ENCODE data around the gene KIAA1671. TPM values are rescaled to one million over a fixed set of nuclear protein-coding genes. Genes with fewer than 3 reads are reported as not detected.
"Not testable (repeated sequence)": the region's sequence is repeated elsewhere in the genome, so short reads cannot be mapped to it uniquely, and the experiment has no call there.

The KIAA1671 gene
- total RNA-seq, 1 experiment from 2014 or later = 7.3 TPM

GRCh38 chr22:25186140-25186539 is 233.6 kb downstream of the KIAA1671 start:
- peaks cover 2% of the 10 kb centered on the region for H3K36me3 ChIP-seq (replicated peaks; ENCODE audit: control insufficient read depth, insufficient read depth, low read length)

DNA sequence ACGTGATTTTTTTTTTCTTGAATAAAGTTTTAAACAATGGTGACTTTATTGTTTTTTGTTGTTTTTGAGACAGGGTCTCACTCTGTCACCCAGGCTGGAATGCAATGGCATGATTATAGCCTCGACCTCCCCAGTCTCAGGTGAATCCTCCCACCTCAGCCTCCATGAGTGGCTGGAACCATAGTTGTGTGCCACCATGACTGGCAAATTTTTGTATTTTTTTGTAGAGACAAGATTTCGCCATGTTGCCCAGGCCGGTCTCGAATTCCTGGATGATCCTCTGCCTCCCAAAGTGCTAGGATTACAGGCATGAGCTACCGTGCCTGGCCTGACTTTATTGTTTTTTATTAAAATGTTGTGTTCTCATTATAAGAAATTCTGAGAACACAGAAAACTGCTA is 235.0 kb downstream of the KIAA1671 start:
- peaks cover 3% of the 10 kb centered on the region for H3K36me3 ChIP-seq (replicated peaks; ENCODE audit: control insufficient read depth, insufficient read depth, low read length)
- H3K4me3 ChIP-seq (ENCODE audit: insufficient read depth, low read depth, low read length) = no peak overlapping the region
- no peaks in the 10 kb centered on the region for H3K27me3 ChIP-seq (ENCODE audit: control insufficient read depth, insufficient read depth, low read length)
- no peak for DNase-seq

More at GRCh38 chr22:25186140-25186539, 233.6 kb downstream of the KIAA1671 start:
- DNase-seq = no peak
- Histone ChIP-seq H3K27me3 (ENCODE audit: control insufficient read depth, insufficient read depth, low read length) (no peaks in the 10 kb centered on the region), H3K4me3 (ENCODE audit: insufficient read depth, low read depth, low read length) (no peak overlapping the region)

DNA sequence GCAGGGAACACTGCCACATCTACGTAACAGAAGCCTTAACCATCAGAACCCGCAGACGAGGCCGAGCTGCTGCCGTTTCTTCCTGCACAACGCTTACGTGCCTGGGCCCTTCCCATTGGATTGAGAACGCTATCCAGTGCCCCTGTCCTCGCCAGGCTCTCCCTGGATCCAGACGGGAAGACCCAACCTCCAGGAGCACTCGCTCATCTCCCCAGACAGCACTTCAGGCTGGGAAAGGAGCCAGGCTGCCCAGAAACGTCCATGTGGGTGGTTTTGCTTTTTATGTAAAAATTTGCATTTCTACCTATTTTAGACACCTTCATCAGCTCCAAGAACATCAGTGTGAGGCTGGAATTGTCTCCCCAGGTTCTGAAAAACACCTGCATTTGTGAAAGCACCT is 239.9 kb downstream of the KIAA1671 start:
- H3K27me3 ChIP-seq (ENCODE audit: control insufficient read depth, insufficient read depth, low read length) = no peaks in the 10 kb centered on the region
- no peak for DNase-seq

DNA sequence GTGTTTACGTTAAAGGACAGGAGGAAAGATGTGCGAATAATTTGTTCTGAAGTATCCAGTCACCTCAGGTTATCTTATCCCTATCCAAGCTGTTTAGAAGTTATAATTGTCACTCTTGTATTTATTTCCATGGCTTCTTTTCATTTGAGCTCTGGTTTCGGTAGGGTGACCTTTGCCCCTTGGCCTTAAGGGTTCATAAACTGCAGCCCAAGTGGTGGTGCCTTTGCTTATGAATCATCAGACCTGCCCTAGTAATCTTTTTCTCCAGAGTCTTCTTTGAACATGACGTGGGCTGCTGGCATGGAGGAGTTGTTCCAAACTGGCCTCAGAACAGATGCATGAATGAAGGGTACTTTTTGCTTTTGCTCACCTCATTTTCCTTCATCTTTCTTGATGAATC is 240.6 kb downstream of the KIAA1671 start:
- DNase-seq = no peak
- Histone ChIP-seq H3K36me3 (replicated peaks; ENCODE audit: control insufficient read depth, insufficient read depth, low read length) (peaks cover 1% of the 10 kb centered on the region), H3K4me3 (ENCODE audit: insufficient read depth, low read depth, low read length) (no peak overlapping the region), H3K27me3 (ENCODE audit: control insufficient read depth, insufficient read depth, low read length) (no peaks in the 10 kb centered on the region)

More for the DNA sequence above, 239.9 kb downstream of the KIAA1671 start:
- H3K4me3 ChIP-seq (ENCODE audit: insufficient read depth, low read depth, low read length) = no peak overlapping the region
- H3K36me3 ChIP-seq (replicated peaks; ENCODE audit: control insufficient read depth, insufficient read depth, low read length) = peaks cover 1% of the 10 kb centered on the region

DNA sequence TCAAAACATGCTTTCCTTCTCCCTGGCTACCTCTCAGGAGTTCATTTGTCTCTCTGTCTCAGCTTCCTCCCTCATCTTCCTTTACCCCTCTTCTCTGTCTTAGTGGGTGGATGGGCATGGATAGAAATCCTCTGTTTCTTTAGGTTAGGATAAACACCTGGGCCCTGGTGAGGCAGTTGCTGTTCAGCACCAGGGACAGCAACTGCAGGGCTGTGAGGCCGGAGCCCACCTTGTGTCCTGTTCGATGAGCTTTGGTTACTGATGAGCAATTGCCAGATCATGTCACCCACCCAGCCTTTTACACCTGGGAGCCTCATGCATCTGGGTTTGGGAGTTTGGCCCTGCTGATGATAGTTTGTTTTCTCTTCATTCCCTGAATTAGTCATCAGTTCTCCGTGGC is 241.0 kb downstream of the KIAA1671 start:
- peaks cover 1% of the 10 kb centered on the region for H3K36me3 ChIP-seq (replicated peaks; ENCODE audit: control insufficient read depth, insufficient read depth, low read length)
- H3K27me3 ChIP-seq (ENCODE audit: control insufficient read depth, insufficient read depth, low read length) = no peaks in the 10 kb centered on the region
- H3K4me3 ChIP-seq (ENCODE audit: insufficient read depth, low read depth, low read length) = no peak overlapping the region
- DNase-seq = peak; percentile 84

DNA sequence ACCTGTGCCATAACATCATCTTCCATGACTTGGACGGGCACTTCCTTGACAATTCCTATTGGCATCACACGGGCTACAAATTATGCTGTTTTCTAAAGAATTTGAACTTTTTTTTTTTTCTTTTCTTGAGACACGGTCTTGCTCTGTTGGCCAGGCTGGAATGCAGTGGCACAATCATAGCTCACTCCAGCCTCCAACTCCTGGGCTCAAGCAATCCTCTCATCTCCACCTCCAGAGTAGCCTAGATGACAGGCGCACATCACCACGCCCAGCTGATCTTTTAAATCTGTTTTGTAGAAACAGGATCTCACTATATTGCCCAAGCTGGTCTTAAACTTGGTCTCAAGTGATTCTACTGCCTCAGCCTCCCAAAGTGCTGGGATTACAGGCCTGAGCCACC is 243.8 kb downstream of the KIAA1671 start:
- Histone ChIP-seq H3K27me3 (ENCODE audit: control insufficient read depth, insufficient read depth, low read length) (no peaks in the 10 kb centered on the region), H3K4me3 (ENCODE audit: insufficient read depth, low read depth, low read length) (no peak overlapping the region), H3K36me3 (replicated peaks; ENCODE audit: control insufficient read depth, insufficient read depth, low read length) (peaks cover 1% of the 10 kb centered on the region)
- DNase-seq = no peak

- Histone ChIP-seq H3K27me3 (ENCODE audit: control insufficient read depth, insufficient read depth, low read length) (no peaks in the 10 kb centered on the region), H3K4me3 (ENCODE audit: insufficient read depth, low read depth, low read length) (no peak overlapping the region), H3K36me3 (replicated peaks; ENCODE audit: control insufficient read depth, insufficient read depth, low read length) (no peaks in the 10 kb centered on the region; the same call in 1 of the 2 replicates)
- no peak for DNase-seq
These were observed 244.8 kb downstream of the KIAA1671 start for GRCh38 chr22:25197340-25197739.

DNA sequence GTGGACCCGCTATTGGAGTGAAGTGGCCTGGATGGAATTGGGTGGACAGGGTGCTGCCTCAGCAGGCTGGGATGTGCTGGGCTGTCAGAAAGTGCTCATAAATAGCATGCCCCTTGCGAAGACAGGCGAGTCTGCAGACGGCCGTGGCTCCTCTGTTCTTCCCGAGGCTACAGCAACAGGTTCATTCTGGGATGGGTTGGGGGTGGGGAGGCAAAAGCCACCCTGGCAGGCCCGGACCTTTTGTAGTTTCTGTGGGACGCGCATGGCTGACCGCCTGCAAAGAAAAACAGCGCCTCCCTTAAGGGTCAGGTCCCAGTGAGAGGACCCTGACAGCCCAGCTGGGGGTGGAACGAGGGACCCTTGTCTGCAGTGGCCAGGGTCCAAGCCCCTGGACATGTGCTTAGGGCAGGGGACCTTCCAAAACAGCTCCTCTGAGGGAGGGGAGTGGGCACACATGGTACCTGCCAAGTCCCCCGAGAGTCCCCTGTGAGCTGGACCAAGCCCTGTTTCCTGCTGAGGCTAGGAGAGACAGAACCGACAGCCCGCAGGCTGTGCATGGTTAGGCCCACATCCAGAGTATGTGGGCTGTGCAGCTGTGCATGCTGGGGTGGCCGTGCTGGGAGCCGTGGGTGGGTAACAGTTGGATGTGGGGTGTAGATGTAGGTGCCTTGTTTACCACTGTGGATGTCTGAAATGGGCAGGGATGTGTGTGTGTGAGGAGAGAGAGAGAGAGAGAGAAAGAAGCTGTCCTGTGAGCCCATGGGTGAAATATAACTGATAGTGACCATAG is 247.4 kb downstream of the KIAA1671 start, which contains the start of gene CRYBB3:
Gene CRYBB3, plus strand, starts transcription at position 128 of the 790 bp plus-strand sequence. CDS start 1,539 bp downstream, outside the sequence.
- no peak for DNase-seq
- Histone ChIP-seq H3K36me3 (replicated peaks; ENCODE audit: control insufficient read depth, insufficient read depth, low read length) (no peaks in the 10 kb centered on the region), H3K4me3 (ENCODE audit: insufficient read depth, low read depth, low read length) (no peak within 1 kb of the TSS), H3K27me3 (ENCODE audit: control insufficient read depth, insufficient read depth, low read length) (no peaks in the 10 kb centered on the region)

DNA sequence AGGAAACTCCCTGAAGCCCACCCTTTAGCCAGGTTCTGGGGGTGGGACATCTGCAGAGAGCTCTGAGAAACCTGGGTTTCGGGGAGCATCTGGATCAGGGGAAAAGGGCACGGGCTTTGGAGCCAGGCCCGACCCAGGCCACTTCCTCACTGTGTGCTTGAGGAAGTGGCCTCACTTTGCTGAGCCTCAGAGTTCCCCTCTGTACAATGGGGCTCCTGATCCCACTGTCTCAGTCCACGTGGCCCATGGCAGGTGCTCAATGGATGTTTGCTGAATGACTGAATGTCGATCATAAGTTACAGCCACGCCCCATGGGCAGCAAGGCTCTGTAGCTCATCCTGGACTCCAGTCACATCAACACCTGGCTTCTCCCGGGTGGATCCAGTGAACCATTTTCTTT is 248.5 kb downstream of the KIAA1671 start:
- no peak for DNase-seq
- Histone ChIP-seq H3K27me3 (ENCODE audit: control insufficient read depth, insufficient read depth, low read length) (no peaks in the 10 kb centered on the region), H3K4me3 (ENCODE audit: insufficient read depth, low read depth, low read length) (no peak overlapping the region), H3K36me3 (replicated peaks; ENCODE audit: control insufficient read depth, insufficient read depth, low read length) (no peaks in the 10 kb centered on the region)

DNA sequence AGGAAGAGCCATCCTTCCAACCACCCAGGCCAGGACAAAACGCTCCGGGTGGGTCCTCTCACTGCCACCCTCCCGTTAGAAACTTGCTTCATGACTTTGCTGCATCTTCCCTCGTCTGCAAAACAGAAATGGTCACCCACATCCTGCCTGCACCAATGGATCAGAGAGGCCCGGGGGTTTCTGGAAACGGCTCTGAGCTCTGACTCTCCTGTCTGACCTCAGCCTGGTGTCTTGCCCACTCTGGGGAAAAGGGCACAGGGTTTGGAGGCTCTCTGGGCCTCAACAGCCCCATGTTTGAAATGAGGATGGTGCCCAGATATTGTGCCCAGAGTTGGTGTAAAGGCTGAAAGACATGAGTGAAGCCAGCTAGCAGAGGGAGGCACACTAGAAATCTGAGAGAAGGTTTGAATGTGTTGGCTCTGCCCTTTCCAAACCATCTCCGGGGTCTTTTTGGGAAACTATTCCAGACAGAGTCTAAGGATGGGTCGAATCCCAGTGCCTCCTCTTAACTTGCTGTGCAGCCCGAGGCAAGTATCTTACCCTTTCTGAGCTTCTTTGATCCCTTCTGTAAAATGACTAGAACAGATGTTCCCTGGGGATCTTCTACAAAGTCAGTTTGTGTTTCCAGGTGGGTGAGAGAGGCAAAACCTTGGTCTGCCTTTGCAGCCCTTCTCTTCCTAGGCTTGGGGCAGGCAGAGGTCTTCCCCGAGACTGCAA is 249.2 kb downstream of the KIAA1671 start:
- Histone ChIP-seq H3K4me3 (ENCODE audit: insufficient read depth, low read depth, low read length) (no peak overlapping the region), H3K27me3 (ENCODE audit: control insufficient read depth, insufficient read depth, low read length) (no peaks in the 10 kb centered on the region), H3K36me3 (replicated peaks; ENCODE audit: control insufficient read depth, insufficient read depth, low read length) (no peaks in the 10 kb centered on the region)
- DNase-seq = no peak

GRCh38 chr22:25202290-25202921 is 249.9 kb downstream of the KIAA1671 start:
- no peak overlapping the region for H3K4me3 ChIP-seq (ENCODE audit: insufficient read depth, low read depth, low read length)
- DNase-seq = peak; percentile 93
- H3K27me3 ChIP-seq (ENCODE audit: control insufficient read depth, insufficient read depth, low read length) = no peaks in the 10 kb centered on the region
- H3K36me3 ChIP-seq (replicated peaks; ENCODE audit: control insufficient read depth, insufficient read depth, low read length) = no peaks in the 10 kb centered on the region

- no peaks in the 10 kb centered on the region for H3K27me3 ChIP-seq (ENCODE audit: control insufficient read depth, insufficient read depth, low read length)
- no peak for DNase-seq
- H3K36me3 ChIP-seq (replicated peaks; ENCODE audit: control insufficient read depth, insufficient read depth, low read length) = no peaks in the 10 kb centered on the region
- H3K4me3 ChIP-seq (ENCODE audit: insufficient read depth, low read depth, low read length) = no peak overlapping the region
These were observed 250.6 kb downstream of the KIAA1671 start for GRCh38 chr22:25203082-25203481.

GRCh38 chr22:25204547-25204946 is 252.0 kb downstream of the KIAA1671 start:
- not testable (repeated sequence) for DNase-seq; H3K36me3 ChIP-seq (replicated peaks; ENCODE audit: control insufficient read depth, insufficient read depth, low read length); H3K4me3 ChIP-seq (ENCODE audit: insufficient read depth, low read depth, low read length); H3K27me3 ChIP-seq (ENCODE audit: control insufficient read depth, insufficient read depth, low read length)

- Histone ChIP-seq H3K4me3 (ENCODE audit: insufficient read depth, low read depth, low read length) (no peak overlapping the region), H3K27me3 (ENCODE audit: control insufficient read depth, insufficient read depth, low read length) (no peaks in the 10 kb centered on the region), H3K36me3 (replicated peaks; ENCODE audit: control insufficient read depth, insufficient read depth, low read length) (no peaks in the 10 kb centered on the region)
- no peak for DNase-seq
These were observed 253.3 kb downstream of the KIAA1671 start for GRCh38 chr22:25205847-25206246.

- H3K4me3 ChIP-seq (ENCODE audit: insufficient read depth, low read depth, low read length) = no peak overlapping the region
- H3K36me3 ChIP-seq (replicated peaks; ENCODE audit: control insufficient read depth, insufficient read depth, low read length) = no peaks in the 10 kb centered on the region
- H3K27me3 ChIP-seq (ENCODE audit: control insufficient read depth, insufficient read depth, low read length) = no peaks in the 10 kb centered on the region
- no peak for DNase-seq
These were observed 254.5 kb downstream of the KIAA1671 start for GRCh38 chr22:25206998-25207397.
